ENCODE data around the gene ERGIC3.

ERGIC3 gene

GRCh38 chr20:35563834-35564233 is 22.0 kb downstream of the ERGIC3 start:
- no peak for DNase-seq

DNA sequence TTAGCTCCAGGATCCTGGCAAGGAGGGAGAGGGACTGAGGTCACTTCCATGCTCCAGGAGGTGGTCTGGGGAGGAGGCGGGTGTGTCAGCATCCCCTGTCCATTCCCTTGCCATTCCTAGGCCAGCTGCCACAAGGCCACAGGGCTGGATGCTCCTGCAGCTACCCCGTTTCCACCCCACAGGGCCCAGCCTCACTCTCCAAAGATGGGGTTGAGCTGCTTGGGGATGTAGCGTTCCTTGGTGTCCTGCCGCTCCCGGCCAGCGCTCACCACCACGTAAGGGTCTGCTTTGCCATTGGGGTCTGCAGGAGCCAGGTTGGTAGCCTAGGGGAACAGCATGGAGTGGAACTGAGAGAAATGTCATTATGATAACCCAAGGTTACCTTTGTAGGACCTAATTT is 23.0 kb downstream of the ERGIC3 start:
- DNase-seq = no peak

DNA sequence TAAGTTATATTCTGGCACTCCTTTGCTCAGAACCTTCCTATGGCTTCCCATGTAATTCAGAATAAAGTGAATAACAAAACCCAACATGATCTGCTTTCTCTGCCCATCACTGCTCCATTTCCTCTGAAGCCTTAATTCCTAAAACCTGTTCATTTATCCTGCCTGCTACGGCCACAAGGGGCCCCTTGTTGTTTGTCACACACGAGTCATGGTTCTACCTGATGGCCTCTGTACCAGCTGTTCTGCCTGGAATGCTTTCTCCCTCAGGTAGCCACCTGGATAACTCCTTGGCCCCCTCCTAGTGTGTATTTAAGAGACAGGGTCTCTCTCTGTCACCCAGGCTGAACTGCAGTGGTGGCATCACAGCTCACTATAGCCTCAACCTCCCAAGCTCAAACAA is 26.8 kb downstream of the ERGIC3 start:
- DNase-seq = no peak

DNA sequence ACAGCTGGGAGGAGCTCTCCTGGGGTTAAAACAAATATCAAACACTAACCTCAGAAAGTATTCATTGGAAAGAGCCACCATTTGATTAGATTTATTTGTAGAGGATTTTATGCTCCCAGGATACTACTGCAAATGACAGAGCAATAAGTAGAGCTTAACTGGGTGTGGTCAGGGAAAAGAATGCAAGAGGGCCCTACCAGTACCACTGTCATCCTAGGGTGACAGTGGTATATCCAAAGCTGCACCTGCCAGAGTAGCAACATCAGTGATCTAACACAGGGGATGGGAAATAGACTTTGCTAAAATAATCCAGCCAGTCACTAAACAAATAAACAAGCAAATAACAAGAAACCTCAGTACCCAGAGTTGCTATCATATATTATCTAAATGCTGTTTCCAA is 29.7 kb downstream of the ERGIC3 start:
- DNase-seq = no peak

GRCh38 chr20:35572838-35573237 is 31.0 kb downstream of the ERGIC3 start:
- DNase-seq = no peak

DNA sequence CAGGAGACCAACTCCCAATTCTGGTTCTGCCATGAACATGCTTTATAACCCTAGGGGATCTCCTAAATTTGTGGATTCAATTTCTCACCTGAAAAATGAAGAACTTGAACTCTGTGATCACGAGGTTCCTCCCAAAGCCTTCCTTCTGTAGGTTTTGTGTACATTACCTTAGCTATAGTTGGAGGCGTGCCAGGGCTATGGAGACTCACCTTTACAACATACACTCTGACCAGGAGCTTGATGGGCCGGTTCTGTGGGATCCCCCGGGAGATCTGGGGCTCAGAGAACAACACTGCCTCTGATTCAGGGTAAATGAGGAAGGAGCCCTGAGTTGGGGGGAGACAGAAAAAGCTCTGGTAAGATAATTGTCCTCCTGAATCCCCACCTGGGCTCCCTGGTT is 34.1 kb downstream of the ERGIC3 start:
- no peak for DNase-seq

DNA sequence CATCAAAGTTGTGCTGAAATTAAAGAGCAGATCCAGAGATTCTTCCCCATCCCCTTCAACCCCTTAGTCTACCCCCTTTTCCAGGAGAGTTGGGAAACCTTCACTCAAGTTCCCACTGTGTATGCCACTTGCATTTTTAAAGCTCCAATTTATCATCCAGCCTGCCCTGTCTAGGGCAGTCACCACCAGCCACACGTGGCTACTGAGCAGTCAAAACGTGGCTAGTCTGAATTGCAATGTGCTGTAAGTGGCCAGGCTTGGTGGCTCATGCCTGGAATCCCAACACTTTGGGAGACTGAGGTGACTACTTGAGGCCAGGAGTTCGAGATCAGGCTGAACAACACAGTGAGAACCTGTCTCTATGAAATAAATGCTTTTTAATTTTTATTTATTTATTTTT is 34.9 kb downstream of the ERGIC3 start:
- DNase-seq = no peak

GRCh38 chr20:35578469-35578868 is 36.6 kb downstream of the ERGIC3 start:
- DNase-seq = no peak

DNA sequence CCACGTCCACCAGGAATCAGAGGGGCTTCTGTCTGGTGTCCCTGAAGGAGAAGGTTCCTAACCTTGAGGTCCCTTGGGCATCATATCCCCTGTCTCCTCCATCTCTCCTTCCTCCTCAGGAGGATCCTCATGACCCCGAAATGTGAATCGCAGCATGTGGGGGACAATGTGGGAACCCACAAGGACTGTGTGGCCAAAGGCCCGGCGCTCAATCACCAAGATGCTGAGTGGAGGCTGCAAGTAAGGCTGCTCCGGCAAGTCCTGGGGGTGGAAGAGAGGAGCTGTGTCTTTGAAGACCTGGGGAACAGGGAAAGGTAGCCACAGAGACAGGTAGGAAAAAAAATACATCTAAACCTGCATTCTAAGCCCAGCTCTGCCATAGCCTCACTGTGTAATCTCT is 37.3 kb downstream of the ERGIC3 start:
- DNase-seq = no peak

DNA sequence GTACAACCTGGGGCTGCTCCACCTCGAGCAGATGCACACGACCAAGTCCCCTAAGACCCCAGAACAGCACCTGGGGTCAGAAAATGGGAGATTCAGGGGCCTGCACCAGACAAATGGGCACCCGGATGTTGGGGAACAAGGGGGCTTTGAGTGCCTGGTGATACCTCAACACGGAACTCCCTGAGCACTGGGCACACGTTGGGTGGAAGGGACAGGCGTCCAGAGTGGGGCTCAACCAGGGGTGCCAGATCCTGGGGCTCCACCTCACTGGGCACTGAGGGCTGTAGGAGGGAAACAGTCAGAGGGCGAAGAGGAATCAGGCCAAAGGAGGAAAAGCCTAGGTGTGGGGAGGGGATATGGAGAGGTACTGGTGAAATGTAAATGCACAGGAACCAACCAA is 40.3 kb downstream of the ERGIC3 start:
- no peak for DNase-seq

DNA sequence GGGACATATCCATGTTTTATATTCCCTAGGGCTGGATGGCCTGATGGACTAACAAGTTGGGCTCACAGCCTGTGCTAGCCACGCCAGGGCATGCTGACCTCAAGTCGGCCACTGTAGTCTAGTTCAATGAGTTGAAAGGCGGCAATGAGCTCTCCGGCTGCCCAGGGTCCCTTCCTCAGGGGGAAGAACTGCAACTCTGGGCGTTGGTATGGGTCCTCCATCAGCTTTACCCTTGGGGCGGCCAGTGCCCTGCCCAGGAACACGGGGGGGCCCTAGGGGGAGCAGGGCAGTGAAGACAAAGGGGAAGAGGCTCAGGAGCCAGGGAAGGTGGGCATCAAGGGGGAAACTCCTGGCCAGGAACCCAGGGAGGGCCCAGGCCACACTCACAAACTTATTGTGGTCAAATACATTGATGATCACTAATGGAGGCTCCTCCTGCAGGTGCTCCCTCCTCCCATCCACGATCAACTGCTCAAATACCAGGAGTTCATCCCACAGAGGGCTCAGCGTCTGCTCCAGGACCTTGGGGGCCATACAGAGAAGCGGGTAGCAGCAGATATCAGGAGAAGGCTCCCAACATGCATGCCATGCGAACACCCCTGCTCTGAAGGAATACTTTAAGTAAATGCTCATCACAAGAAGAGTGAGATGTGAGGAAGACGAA is 41.0 kb downstream of the ERGIC3 start:
- no peak for DNase-seq

- DNase-seq = no peak
Measured at GRCh38 chr20:35583636-35584560, 42.0 kb downstream of the ERGIC3 start.

- no peak for DNase-seq
Measured at GRCh38 chr20:35586751-35587425, 45.0 kb downstream of the ERGIC3 start.

GRCh38 chr20:35587436-35587835 is 45.6 kb downstream of the ERGIC3 start:
- no peak for DNase-seq

DNA sequence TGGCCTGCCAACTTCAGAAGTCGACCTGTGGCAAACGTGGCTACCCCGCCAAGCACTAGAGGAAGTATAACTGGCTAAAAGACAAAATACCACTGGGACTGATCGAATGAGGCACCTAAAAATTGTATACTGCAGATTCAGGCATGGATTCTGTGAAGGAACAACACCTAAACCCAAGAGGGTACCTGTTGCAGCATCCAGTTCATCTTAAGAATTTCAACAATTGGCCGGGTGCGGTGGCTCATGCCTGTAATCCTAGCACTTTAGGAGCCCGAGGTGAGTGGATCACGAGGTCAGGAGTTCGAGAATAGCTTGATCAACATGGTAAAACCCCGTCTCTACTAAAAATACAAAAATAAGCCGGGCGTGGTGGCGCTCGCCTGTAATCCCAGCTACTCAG is 46.5 kb downstream of the ERGIC3 start:
- DNase-seq = no peak

- DNase-seq = no peak
Measured at GRCh38 chr20:35592339-35592974, 50.6 kb downstream of the ERGIC3 start.

DNA sequence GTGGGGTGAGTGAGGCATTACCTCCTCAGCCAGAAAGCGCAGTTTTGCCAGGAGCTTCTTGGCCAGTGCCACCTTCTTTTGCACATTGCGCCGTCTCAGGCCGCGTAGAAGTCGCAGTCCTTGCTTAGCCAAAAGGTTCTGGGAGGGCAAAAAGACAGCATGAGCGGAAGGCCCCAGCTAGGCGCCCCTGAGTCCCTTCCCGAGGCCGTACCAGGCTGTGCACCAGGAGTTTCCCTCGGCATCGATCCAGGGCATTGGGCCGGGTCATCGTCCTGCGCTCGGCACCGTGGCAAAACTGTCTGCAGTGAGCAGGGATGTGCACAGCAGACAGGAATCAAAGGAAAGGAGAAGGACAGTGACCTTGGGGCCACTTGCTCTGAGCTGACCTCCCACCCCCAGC is 53.6 kb downstream of the ERGIC3 start:
- DNase-seq = no peak

DNA sequence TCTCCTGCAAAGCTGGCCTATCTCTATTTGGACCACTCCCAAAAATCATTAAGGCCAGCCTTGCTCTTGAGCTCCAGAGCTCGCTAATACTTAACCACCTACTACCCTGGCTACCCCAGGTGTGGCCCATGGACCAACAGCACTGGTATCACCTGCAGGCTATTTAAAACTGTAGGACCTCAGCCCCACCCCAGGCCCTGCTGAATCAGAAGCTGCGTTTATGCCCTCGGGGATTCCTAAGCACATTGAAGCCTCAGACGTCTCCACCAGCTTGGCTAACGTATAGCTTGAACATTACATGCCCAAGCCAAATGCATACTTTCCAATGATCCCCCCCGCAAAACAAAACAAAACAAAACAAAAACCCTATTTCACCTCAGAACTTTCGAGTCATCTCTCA is 54.0 kb downstream of the ERGIC3 start:
- no peak for DNase-seq

DNA sequence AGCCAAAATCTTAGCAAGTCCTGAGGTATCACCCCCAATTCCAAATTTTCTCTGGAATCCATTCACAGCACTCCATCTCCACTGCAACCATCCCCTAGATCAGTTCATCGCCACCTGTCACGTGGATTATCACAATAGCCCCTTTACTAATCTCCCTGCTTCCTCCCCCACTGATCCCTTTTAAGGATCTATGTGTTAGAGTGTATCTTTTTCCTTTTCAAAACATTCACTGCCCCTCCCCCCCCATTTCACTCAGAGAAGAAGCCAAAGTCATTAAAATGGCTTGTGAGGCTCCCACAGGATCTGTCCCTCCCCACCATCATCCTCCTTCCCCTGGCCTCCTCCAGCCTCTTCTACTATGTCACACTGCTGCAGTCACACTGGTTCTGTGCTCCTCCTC is 55.3 kb downstream of the ERGIC3 start:
- DNase-seq = no peak

DNA sequence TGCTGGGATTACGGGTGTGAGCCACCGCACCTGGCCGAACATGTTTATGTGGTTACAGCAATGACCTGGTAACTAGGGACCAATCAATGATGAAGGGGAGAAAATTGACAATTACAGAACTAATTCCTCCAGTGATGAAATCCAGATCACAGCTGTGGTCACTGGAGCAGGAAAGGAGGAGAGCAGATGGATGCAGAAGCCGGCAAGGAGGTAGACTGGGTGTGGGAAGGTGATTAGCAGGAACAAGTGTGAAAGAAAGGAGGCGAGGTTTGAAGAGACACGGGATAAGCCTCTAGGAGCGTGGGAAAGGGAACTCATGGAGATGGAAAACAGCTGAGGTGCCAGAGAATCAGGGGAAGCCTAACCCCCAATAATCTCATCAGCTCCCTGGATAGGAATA is 56.6 kb downstream of the ERGIC3 start:
- DNase-seq = no peak

- no peak for DNase-seq
Measured at GRCh38 chr20:35598899-35599775, 57.3 kb downstream of the ERGIC3 start.

- DNase-seq = no peak
Measured at GRCh38 chr20:35599776-35600120, 57.9 kb downstream of the ERGIC3 start.

Data from EL (cell line).